GM23338 (cell line): Measurements from ENCODE around the gene NUF2. TPM values are rescaled to one million over a fixed set of nuclear protein-coding genes. Genes with fewer than 3 reads are reported as not detected.

Experiments used
- ATAC-seq: fragments of 200-7000 bp; cut with Tn5 transposase; 3 replicates; pipeline ENCODE4 v1.9.1; 2020
- DNase-seq: peaks from one replicate; pipeline ENCODE4 v3.0.0-alpha.2; 2015; ENCODE audit warnings: low spot score
- H2AFZ ChIP-seq: fragments of 200-600 bp; sonication (generic); 2 replicates; pipeline ENCODE4 v1.8.0; 2016; ENCODE audit warnings: antibody characterized with exemption, mild to moderate bottlenecking, moderate library complexity
- H3F3A ChIP-seq: fragments of 200-600 bp; sonication (generic); replicated peaks from 2 replicates; pipeline ENCODE4 v1.8.0; 2017; ENCODE audit warnings: antibody characterized with exemption, mixed run types, low read depth
- H3K27ac ChIP-seq: fragments of 200-600 bp; sonication (generic); 2 replicates; pipeline ENCODE4 v1.6.1; 2016; ENCODE audit warnings: low read depth
- H3K27me3 ChIP-seq: fragments of 200-600 bp; sonication (generic); 2 replicates; pipeline ENCODE4 v1.8.0; 2016; ENCODE audit warnings: mild to moderate bottlenecking, mixed run types, moderate library complexity; ENCODE audit not compliant: insufficient read depth
- H3K36me3 ChIP-seq: fragments of 200-600 bp; sonication (generic); 2 replicates; pipeline ENCODE4 v1.8.0; 2016; ENCODE audit warnings: mild to moderate bottlenecking; ENCODE audit not compliant: insufficient read depth
- H3K4me1 ChIP-seq: fragments of 200-600 bp; sonication (generic); 2 replicates; pipeline ENCODE4 v1.8.0; 2016; ENCODE audit warnings: mild to moderate bottlenecking, moderate library complexity; ENCODE audit not compliant: insufficient read depth
- H3K4me2 ChIP-seq: fragments of 200-600 bp; sonication (generic); 2 replicates; pipeline ENCODE4 v1.7.1; 2017; ENCODE audit warnings: mixed run types
- H3K4me3 ChIP-seq: fragments of 200-600 bp; sonication (generic); 2 replicates; pipeline ENCODE4 v1.6.1; 2016; ENCODE audit warnings: mixed run types
- H3K79me2 ChIP-seq: fragments of 200-600 bp; sonication (generic); replicated peaks from 2 replicates; pipeline ENCODE4 v1.8.0; 2017; ENCODE audit warnings: mild to moderate bottlenecking; ENCODE audit not compliant: insufficient read depth
- H3K9me2 ChIP-seq: fragments of 200-600 bp; sonication (generic); 2 replicates; pipeline ENCODE4 v1.8.0; 2017; ENCODE audit not compliant: insufficient read depth
- H4K20me1 ChIP-seq: fragments of 200-600 bp; sonication (generic); replicated peaks from 2 replicates; pipeline ENCODE4 v1.8.0; 2017; ENCODE audit warnings: mild to moderate bottlenecking; ENCODE audit not compliant: insufficient read depth
- H3K27ac Mint-ChIP-seq: 2 replicates; pipeline ENCODE4 v1.8.0; 2020; ENCODE audit warnings: inconsistent platforms, mild to moderate bottlenecking, moderate library complexity, mixed read lengths
- H3K27me3 Mint-ChIP-seq: 3 replicates; pipeline ENCODE4 v1.8.0; 2022; ENCODE audit warnings: low read depth, mild to moderate bottlenecking, moderate library complexity, mixed read lengths, inconsistent platforms; ENCODE audit not compliant: insufficient read depth, poor library complexity
- H3K36me3 Mint-ChIP-seq: 3 replicates; pipeline ENCODE4 v1.8.0; 2021; ENCODE audit warnings: low read depth, mild to moderate bottlenecking, inconsistent platforms, moderate library complexity, mixed read lengths
- H3K4me1 Mint-ChIP-seq: 3 replicates; pipeline ENCODE4 v1.8.0; 2020; ENCODE audit warnings: mild to moderate bottlenecking, inconsistent platforms, mixed read lengths
- H3K4me3 Mint-ChIP-seq: 3 replicates; pipeline ENCODE4 v1.8.0; 2021; ENCODE audit warnings: moderate library complexity, mild to moderate bottlenecking, inconsistent platforms, mixed read lengths
- H3K9me3 Mint-ChIP-seq: 3 replicates; pipeline ENCODE4 v1.8.0; 2020; ENCODE audit warnings: moderate library complexity, mild to moderate bottlenecking, inconsistent platforms, mixed read lengths
- CREB1 ChIP-seq: fragments of 250-450 bp; sonication (Bioruptor Pico); IDR thresholded peaks from 2 replicates; pipeline ENCODE4 v1.5.0; 2020; ENCODE audit warnings: low read depth, mild to moderate bottlenecking, moderate library complexity
- CTCF ChIP-seq, 2 experiments: fragments of 200-600 bp in 1 of 2; sonication (generic) in 1 of 2; conservative IDR thresholded peaks; 2 replicates each; pipeline versions ENCODE4 v1.5.1 to v1.6.1; 2016 to 2017; ENCODE audit warnings: antibody characterized with exemption in 2 of 2, low read depth in 2 of 2, mild to moderate bottlenecking in 2 of 2, moderate library complexity in 1 of 2
- ETS1 ChIP-seq: IDR thresholded peaks from 2 replicates; pipeline ENCODE4 v1.6.1; 2016; ENCODE audit warnings: antibody characterized with exemption
- EZH2 ChIP-seq: fragments of 200-600 bp; sonication (generic); IDR thresholded peaks from one replicate; pipeline ENCODE4 v1.8.0; 2017; ENCODE audit warnings: antibody characterized with exemption, mild to moderate bottlenecking, low read depth; ENCODE audit not compliant: unreplicated experiment
- JUNB ChIP-seq: IDR thresholded peaks from one replicate; pipeline ENCODE4 v1.6.1; 2016; ENCODE audit warnings: antibody characterized with exemption; ENCODE audit not compliant: unreplicated experiment
- NANOG ChIP-seq: IDR thresholded peaks from 2 replicates; pipeline ENCODE4 v1.6.1; 2016; ENCODE audit warnings: antibody characterized with exemption, borderline replicate concordance
- REST ChIP-seq: IDR thresholded peaks from one replicate; pipeline ENCODE4 v1.6.1; 2018; ENCODE audit warnings: antibody characterized with exemption; ENCODE audit not compliant: unreplicated experiment
- STAT1 ChIP-seq: IDR thresholded peaks from one replicate; pipeline ENCODE4 v1.6.1; 2016; ENCODE audit warnings: antibody characterized with exemption; ENCODE audit not compliant: unreplicated experiment
- ZNF114 ChIP-seq: fragments of 250-450 bp; sonication (Bioruptor Pico); IDR thresholded peaks from 2 replicates; pipeline ENCODE4 v1.5.0; 2020; ENCODE audit warnings: mild to moderate bottlenecking, moderate library complexity
- polyA plus RNA-seq: library from polyadenylated mRNA; unstranded; fragments of >200 nt; fragmentation: Nextera tagmentation; extraction: Ambion mirVana; gene quantifications from 2 replicates; pipeline ENCODE4 v1.2.1, GENCODE V29; 2016
- total RNA-seq: library from RNA; depleted of rRNA; stranded (reverse); fragments of >200 nt; shearing (Covaris generic); gene quantifications from 2 replicates; pipeline ENCODE4 v1.2.3, GENCODE V29; 2014

Gene NUF2
- total and polyA plus RNA-seq, 2 experiments from 2014 or later: 21.7 to 51.4 TPM

- Histone ChIP-seq H3K27ac (no peak overlapping the region), H3F3A (no peaks in the 10 kb centered on the region), H3K79me2 (no peaks in the 10 kb centered on the region), H2AFZ (no peak overlapping the region), H3K36me3 (0 out of 2 replicates have a peak, but pooled peaks cover 20% of the 10 kb centered on the region), H3K4me2 (no peak overlapping the region), H3K4me3 (no peak overlapping the region), H3K27me3 (no peaks in the 10 kb centered on the region), H3K4me1 (no peaks in the 10 kb centered on the region), H3K9me2 (no peaks in the 10 kb centered on the region), H4K20me1 (no peaks in the 10 kb centered on the region)
- Mint-ChIP-seq H3K9me3 (no peaks in the 10 kb centered on the region), H3K27me3 (peaks cover 1% of the 10 kb centered on the region), H3K4me3 (no peak overlapping the region), H3K4me1 (no peaks in the 10 kb centered on the region), H3K27ac (no peak overlapping the region), H3K36me3 (peaks cover 59% of the 10 kb centered on the region)
- TF ChIP-seq EZH2 (no peak), CREB1 (CRISPR knock-in tag) (no peak), ETS1 (no peak), NANOG (no peak), REST (no peak)
- DNase-seq (no peak), ATAC-seq (no peak)
These were observed 9.4 kb downstream of the NUF2 start for GRCh38 chr1:163331116-163331515.

GRCh38 chr1:163335216-163335615 lies 13.5 kb downstream of the NUF2 start:
- Histone ChIP-seq H2AFZ (no peak overlapping the region), H3K79me2 (no peaks in the 10 kb centered on the region), H3K4me1 (no peaks in the 10 kb centered on the region), H3K4me3 (no peak overlapping the region), H3K36me3 (0 out of 2 replicates have a peak, but pooled peaks cover 20% of the 10 kb centered on the region), H3F3A (no peaks in the 10 kb centered on the region), H3K4me2 (no peak overlapping the region), H3K27ac (no peak overlapping the region), H4K20me1 (no peaks in the 10 kb centered on the region), H3K27me3 (no peaks in the 10 kb centered on the region), H3K9me2 (no peaks in the 10 kb centered on the region)
- no peak for DNase-seq
- no peak for ATAC-seq
- H3K4me1 Mint-ChIP-seq: no peaks in the 10 kb centered on the region
- peaks cover 1% of the 10 kb centered on the region for H3K27me3 Mint-ChIP-seq
- no peak overlapping the region for H3K27ac Mint-ChIP-seq
- peaks cover 47% of the 10 kb centered on the region for H3K36me3 Mint-ChIP-seq
- no peak overlapping the region for H3K4me3 Mint-ChIP-seq
- H3K9me3 Mint-ChIP-seq: no peaks in the 10 kb centered on the region
- TF ChIP-seq CTCF (conservative IDR thresholded peaks at IDR 0.05; ENCODE audit: low read depth in 2 of 2) (no peak), ZNF114 (CRISPR knock-in tag) (no peak), JUNB (no peak), STAT1 (no peak), CREB1 (CRISPR knock-in tag) (no peak), REST (no peak)
